IPS-15b (cell line): ENCODE results near the gene TBXA2R.
A peak's percentile ranks its signal among the peaks of the same experiment; 100 is the strongest.

Source experiments
- H3K27me3 ChIP-seq: one replicate; pipeline ENCODE4 v1.6.1; 2013; ENCODE audit warnings: low read length; ENCODE audit not compliant: control insufficient read depth, insufficient read depth
- H3K36me3 ChIP-seq: one replicate; pipeline ENCODE4 v1.6.1; 2013; ENCODE audit warnings: low read length; ENCODE audit not compliant: control insufficient read depth, insufficient read depth
- H3K4me1 ChIP-seq: one replicate; pipeline ENCODE4 v1.6.1; 2013; ENCODE audit warnings: mild to moderate bottlenecking, low read length; ENCODE audit not compliant: control insufficient read depth, insufficient read depth
- H3K4me3 ChIP-seq: one replicate; pipeline ENCODE4 v1.5.1; 2013; ENCODE audit warnings: low read depth, low read length
- H3K9ac ChIP-seq: one replicate; pipeline ENCODE4 v1.6.1; 2013; ENCODE audit warnings: low read depth, mild to moderate bottlenecking, low read length
- H3K9me3 ChIP-seq: one replicate; pipeline ENCODE4 v1.6.1; 2013; ENCODE audit warnings: mild to moderate bottlenecking, low read length; ENCODE audit not compliant: control insufficient read depth, insufficient read depth

Gene TBXA2R

DNA sequence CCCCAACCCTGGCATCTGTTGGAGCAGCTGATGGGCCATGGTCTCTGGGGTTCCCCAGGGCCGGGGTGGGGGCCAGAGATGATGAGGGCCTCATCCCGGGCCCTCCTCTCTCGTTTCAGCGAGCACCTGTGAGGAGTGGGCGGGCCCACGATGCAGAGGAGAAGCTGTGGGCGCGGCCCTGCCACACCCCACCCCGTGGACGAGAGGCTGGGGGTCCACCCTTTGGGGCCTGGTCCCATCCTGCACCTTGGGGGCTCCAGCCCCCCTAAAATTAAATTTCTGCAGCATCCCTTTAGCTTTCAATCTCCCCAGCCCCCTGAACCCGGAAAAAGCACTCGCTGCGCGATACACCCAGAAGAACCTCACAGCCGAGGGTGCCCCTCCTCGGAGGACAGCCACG, 28.3 kb downstream of the TBXA2R start:
- H3K4me1 ChIP-seq, result no peaks in the 10 kb centered on the region
- peaks cover 3% of the 10 kb centered on the region for H3K36me3 ChIP-seq
- H3K9ac ChIP-seq, result no peak overlapping the region
- H3K27me3 ChIP-seq, result peaks cover 1% of the 10 kb centered on the region
- H3K4me3 ChIP-seq, result peak overlapping the region; percentile 41
- H3K9me3 ChIP-seq, result no peaks in the 10 kb centered on the region

DNA sequence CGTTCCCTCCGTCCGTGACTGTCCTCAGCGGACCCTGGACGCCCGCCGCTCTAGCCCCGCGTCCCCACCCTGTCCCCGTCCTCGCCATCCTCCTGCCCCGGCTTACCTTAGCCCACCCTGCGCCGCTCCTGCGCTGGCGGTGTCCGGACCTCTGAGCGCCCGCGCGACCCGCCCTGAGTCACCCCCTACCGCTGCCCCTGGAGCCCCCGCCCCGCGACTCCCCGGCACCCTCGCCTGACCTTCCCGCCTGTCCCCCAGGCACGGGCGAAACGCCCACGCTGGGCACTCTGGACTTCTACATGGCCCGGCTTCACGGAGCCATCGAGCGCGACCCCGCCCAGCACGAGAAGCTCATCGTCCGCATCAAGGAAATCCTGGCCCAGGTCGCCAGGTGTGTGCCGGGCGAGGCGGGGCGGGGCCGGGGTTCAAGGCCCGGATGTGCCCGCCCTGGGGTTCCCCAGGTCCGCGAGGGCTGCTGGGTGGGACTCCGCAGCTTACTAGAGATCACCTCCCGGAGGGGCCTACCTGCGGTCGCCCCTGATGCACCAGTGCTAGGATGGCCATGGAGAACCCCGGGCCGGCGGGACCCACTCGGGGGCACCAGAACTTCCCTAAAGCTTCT, 28.8 kb downstream of the TBXA2R start:
- Histone ChIP-seq H3K9me3 (no peaks in the 10 kb centered on the region), H3K9ac (no peak overlapping the region), H3K4me1 (no peaks in the 10 kb centered on the region), H3K4me3 (peak overlapping the region; percentile 41), H3K36me3 (peaks cover 3% of the 10 kb centered on the region), H3K27me3 (no peaks in the 10 kb centered on the region)

DNA sequence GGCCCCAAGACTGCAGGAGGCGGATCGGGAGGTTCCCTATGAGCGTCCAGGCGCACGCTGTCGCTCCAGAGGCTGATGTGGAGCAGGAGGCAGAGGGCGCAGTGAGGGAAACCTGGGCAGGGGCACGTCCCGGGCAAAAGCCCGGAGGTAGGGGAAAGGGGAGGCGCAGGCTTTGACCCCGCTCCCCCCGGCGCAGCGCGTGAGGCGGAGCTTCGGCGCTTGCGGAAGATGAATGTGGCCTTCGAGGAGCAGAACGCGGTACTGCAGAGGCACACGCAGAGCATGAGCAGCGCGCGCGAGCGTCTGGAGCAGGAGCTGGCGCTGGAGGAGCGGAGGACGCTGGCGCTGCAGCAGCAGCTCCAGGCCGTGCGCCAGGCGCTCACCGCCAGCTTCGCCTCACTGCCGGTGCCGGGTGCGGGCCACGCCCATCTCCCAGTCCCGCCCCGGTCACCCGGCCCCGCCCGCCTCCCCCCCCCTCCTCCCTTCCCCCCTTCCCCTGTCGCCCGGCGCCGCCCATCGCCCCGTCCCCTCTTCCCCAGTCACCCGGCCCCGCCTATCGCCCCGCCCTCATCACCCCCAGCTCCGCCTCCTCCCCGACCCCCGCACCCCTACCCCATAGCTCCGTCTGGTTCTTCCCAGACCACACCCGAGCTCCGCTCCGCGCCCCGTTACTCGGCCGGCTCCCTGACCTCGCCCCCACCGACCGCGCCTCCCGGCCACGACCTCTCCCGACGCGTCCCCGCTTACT, 29.8 kb downstream of the TBXA2R start:
- H3K9me3 ChIP-seq, result no peaks in the 10 kb centered on the region
- H3K36me3 ChIP-seq, result peaks cover 3% of the 10 kb centered on the region
- peak overlapping the region; percentile 65 for H3K4me3 ChIP-seq
- H3K27me3 ChIP-seq, result no peaks in the 10 kb centered on the region
- H3K4me1 ChIP-seq, result no peaks in the 10 kb centered on the region
- no peak overlapping the region for H3K9ac ChIP-seq

DNA sequence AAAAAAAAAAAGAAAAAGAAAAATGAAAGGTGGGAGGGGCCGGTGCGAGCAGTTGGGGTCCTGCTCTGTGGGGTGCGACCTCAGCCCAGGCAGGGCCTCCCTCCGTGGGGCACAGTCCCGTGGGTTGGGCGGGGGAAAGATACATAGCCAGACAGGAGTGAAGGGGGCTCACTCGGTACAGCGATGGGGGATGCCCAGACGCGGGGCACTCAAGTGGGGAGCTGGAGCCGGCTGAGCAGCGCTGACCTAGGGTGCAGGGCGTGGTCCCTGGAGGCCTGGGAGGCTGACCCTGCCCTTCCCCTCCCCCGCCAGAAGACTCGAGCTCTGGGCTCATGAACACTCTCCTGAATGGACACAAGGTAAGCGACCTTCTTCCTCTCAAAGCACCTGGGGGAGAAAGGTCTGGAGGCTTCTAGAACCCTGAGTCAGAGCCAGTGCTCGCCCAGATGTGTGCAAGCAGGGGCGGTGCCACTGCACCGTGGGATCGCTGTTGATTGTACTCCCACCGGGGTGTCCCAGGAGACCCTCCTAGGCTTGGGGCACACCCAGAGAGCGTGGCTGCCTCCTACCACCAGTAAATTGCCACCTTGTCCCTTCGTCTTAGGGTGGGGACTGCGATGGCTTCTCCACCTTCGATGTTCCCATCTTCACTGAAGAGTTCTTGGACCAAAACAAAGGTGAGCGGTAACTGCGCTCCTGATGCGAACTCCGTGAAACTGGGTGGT, 30.6 kb downstream of the TBXA2R start:
- H3K9me3 ChIP-seq, result no peaks in the 10 kb centered on the region
- H3K4me3 ChIP-seq, result peak overlapping the region; percentile 65
- no peaks in the 10 kb centered on the region for H3K27me3 ChIP-seq
- no peaks in the 10 kb centered on the region for H3K4me1 ChIP-seq
- H3K36me3 ChIP-seq, result peaks cover 3% of the 10 kb centered on the region
- no peak overlapping the region for H3K9ac ChIP-seq

DNA sequence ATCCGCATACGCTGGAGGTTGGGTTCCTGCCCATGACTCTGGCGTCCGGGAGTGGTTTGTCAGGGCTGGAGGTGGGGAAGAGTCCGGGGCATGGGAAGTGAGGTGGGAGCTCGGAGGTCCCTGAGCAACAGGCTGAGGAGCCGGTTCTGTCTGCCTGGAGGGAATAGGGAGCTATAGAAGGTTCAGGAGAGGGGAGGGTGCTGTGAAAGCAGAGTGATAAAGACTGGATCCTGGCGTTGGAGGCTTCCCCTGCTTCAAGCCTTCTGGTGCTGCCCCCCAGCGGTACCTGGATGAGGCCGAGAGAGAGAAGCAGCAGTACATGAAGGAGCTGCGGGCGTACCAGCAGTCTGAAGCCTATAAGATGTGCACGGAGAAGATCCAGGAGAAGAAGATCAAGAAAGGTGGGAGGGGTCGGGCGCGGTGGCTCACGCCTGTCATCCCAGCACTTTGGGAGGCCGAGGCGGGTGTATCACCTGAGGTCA, 31.4 kb downstream of the TBXA2R start:
- H3K27me3 ChIP-seq, result no peaks in the 10 kb centered on the region

DNA sequence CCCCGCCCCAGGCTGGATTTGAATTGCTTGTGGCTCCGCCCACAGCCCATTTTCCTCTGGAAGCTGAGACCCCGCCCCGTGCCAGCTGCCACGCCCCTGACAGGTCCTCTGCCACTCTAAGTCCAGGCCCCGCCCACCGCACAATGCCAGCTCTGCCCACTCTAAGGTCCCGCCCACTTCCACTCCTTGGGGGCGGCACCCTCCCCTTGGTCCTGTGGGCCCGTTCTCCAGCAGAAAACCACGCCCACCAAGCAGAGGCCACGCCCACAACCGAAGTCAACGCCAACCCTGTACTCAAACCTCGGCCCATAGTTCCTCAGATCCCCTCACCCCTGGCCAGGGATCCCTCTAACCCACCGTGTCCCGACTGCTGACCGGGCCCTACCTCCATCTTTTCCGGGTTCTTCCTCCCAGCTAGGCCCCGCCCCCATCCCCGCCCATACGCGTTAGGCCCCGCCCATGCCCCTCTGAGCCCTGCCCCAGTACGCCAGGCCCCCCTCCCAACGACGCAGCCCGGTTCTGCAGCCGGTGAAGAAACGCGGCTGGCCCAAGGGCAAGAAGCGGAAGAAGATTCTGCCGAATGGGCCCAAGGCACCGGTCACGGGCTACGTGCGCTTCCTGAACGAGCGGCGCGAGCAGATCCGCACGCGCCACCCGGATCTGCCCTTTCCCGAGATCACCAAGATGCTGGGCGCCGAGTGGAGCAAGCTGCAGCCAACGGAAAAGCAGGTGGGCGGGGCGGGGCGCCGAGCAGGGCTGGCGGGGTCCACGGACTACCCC, 32.6 kb downstream of the TBXA2R start:
- H3K36me3 ChIP-seq, result peaks cover 3% of the 10 kb centered on the region
- H3K9ac ChIP-seq, result no peak overlapping the region
- no peaks in the 10 kb centered on the region for H3K4me1 ChIP-seq
- no peaks in the 10 kb centered on the region for H3K9me3 ChIP-seq
- H3K27me3 ChIP-seq, result no peaks in the 10 kb centered on the region
- peak overlapping the region; percentile 82 for H3K4me3 ChIP-seq

More for the DNA sequence above, 31.4 kb downstream of the TBXA2R start:
- Histone ChIP-seq H3K36me3 (peaks cover 3% of the 10 kb centered on the region), H3K9ac (no peak overlapping the region), H3K9me3 (no peaks in the 10 kb centered on the region), H3K4me3 (no peak overlapping the region), H3K4me1 (no peaks in the 10 kb centered on the region)

DNA sequence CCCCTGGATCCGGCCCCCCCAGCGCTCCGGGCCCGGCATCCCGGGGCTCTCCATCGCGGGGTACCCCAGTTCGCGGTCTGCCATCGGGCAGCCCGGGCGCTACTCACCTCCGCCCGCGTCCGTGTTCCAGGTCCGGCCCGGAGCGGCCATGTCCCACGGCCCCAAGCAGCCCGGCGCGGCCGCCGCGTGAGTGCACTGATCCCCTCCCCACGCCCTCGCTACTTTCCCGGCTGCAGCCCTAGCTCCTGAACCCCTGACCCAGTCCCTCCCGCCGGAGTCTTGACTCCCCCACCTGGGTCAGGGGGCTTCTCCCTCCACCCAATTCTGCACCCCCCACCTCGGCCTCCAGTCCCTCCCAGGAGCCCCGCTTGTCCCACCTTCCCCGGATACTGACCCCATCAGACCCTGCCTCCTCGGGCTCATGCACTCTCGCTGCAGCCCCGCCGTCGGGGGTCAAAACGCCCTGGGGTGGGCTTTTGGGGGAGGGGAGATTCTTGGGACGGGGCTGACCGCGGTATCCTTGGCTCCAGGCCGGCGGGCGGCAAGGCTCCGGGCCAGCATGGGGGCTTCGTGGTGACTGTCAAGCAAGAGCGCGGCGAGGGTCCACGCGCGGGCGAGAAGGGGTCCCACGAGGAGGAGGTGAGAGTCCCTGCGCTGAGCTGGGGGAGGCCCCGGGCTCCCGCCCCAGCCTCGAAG, 33.4 kb downstream of the TBXA2R start:
- Histone ChIP-seq H3K4me3 (peak overlapping the region; percentile 82), H3K9me3 (no peaks in the 10 kb centered on the region), H3K27me3 (no peaks in the 10 kb centered on the region), H3K4me1 (no peaks in the 10 kb centered on the region), H3K9ac (peak overlapping the region; percentile 37), H3K36me3 (peaks cover 3% of the 10 kb centered on the region)

DNA sequence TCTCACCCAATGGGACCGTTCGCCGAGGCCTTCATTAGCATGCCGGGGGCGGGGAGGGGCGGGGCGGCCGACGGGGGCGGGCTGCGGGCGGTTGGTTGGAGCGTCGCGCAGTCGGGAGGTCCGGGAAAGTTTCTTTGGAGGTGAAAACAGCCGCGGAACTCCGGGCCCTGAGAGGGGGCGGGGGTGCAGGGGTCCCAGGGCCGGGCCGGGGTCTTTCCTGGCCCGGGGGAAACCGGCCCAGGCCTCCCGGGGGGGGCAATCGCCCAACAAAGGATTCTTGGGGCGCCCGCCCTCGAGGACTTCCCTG, 33.9 kb downstream of the TBXA2R start, which contains the start of gene HMG20B:
TSS of gene HMG20B (plus strand) at position 90 of the 307 bp plus-strand sequence. CDS start 366 bp downstream, outside the sequence.
- Histone ChIP-seq H3K36me3 (peaks cover 3% of the 10 kb centered on the region), H3K4me3 (peak within 1 kb of the TSS; percentile 82), H3K27me3 (no peaks in the 10 kb centered on the region), H3K9ac (peak within 1 kb of the TSS; percentile 37), H3K9me3 (no peaks in the 10 kb centered on the region), H3K4me1 (no peaks in the 10 kb centered on the region)

DNA sequence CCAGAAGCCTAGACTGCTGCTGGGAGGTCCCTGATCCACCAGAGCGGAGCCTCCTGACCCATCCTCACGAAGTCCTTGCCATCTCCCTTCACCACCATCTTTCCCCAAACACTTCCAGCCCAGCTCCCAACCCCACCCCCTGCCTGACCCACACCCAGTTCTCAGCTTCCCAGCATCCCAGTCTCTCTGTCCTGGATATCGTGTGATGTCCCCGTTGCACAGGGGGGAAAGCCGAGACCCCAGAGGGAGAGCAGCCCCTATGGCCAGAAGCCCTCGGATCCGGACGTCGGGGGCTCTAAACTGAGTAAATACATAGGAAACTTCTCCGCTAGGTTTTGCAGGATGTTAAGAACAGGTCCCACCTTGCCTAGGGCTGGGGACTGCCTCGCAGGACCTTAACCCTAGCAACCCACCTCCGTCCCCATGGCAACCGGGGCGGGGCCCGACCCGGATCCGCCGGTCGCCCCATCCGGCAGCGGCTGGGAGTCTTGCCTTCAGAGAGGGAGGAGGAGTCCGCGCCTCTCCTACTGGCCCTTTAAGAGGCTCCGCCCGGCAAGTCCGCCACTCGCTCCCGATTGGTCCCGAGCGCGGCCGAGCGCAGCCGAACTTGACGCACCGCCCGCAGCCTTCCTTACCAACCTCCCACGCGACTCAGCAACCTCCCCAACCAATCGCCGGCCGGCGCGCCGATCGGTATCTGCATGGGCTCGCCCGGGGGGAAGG, 34.4 kb downstream of the TBXA2R start:
- Histone ChIP-seq H3K9me3 (no peaks in the 10 kb centered on the region), H3K4me1 (no peaks in the 10 kb centered on the region), H3K4me3 (peak overlapping the region; percentile 39), H3K36me3 (peaks cover 3% of the 10 kb centered on the region), H3K27me3 (no peaks in the 10 kb centered on the region), H3K9ac (no peak overlapping the region)

DNA sequence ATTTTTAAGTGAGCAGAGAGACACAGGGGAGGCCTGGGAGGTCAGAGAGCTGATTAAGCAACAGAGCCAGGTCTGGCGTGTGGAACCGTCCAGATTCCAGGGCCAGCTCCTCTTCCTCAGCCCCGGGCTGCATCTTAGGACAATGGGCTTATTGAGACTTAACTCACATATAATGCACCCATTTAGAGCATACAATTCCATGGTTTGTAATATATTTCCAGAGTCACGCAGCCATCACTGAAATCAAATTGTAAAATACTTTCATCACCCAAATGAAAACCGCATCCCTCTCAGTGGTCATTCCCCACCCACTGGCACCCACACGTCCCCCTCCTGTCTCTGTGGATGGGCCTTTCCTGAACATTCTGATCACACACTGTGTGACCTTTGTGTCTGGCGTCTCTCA, 36.1 kb downstream of the TBXA2R start:
- Histone ChIP-seq H3K4me3 (no peak overlapping the region), H3K36me3 (peaks cover 3% of the 10 kb centered on the region), H3K27me3 (no peaks in the 10 kb centered on the region), H3K4me1 (no peaks in the 10 kb centered on the region), H3K9me3 (no peaks in the 10 kb centered on the region), H3K9ac (no peak overlapping the region)
